ENCODE data around the gene NBAS.

DNA sequence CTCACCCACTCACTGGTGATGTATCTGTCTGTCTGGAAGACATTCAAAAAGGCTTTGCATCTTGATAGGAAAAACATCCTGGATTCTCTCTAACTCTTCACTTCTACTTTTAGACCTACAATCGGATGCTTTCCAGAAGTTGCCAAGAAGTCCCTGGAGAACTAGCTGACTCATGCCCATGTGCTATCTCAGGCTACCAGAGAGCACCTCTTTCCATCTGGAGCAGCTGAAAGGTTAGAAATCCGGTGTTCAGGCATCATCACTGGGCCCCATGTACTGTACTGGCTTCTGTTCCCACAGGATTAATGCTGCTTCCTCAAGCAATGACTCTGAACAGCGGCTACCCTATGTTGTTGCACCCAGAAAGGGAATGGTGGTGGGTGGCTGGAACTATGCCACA is 259.0 kb downstream of the NBAS start:
- TF ChIP-seq EZH2 (IDR thresholded peaks at IDR 0.05; ENCODE audit: insufficient read depth, poor library complexity, severe bottlenecking), result no peak
- TF ChIP-seq EZH2phosphoT487 (IDR thresholded peaks at IDR 0.05; ENCODE audit: insufficient read depth, low read depth), result no peak

Measured in GM23248 (cell line).